D721Med (cell line): Measurements from ENCODE around the gene CSNK1A1.

Experiments used
- DNase-seq: peaks from one replicate; pipeline ENCODE4 v3.0.0; 2011; ENCODE audit warnings: low spot score; ENCODE audit not compliant: insufficient read length
- FAIRE-seq: peaks from 2 replicates; lab custom pipeline; 2011; peaks lifted over from hg19 to GRCh38; lab: Jason Lieb, UNC
- TF ChIP-seq, protein P1 (sequence below): IDR thresholded peaks from 2 replicates; pipeline ENCODE4 v1.5.1; 2012; ENCODE audit warnings: mild to moderate bottlenecking, control low read depth; ENCODE audit not compliant: insufficient read depth; ENCODE audit errors: missing control alignments

Gene CSNK1A1

GRCh38 chr5:149594206-149594895 lies 43.1 kb upstream of the CSNK1A1 start:
- TF ChIP-seq, protein P1, sequence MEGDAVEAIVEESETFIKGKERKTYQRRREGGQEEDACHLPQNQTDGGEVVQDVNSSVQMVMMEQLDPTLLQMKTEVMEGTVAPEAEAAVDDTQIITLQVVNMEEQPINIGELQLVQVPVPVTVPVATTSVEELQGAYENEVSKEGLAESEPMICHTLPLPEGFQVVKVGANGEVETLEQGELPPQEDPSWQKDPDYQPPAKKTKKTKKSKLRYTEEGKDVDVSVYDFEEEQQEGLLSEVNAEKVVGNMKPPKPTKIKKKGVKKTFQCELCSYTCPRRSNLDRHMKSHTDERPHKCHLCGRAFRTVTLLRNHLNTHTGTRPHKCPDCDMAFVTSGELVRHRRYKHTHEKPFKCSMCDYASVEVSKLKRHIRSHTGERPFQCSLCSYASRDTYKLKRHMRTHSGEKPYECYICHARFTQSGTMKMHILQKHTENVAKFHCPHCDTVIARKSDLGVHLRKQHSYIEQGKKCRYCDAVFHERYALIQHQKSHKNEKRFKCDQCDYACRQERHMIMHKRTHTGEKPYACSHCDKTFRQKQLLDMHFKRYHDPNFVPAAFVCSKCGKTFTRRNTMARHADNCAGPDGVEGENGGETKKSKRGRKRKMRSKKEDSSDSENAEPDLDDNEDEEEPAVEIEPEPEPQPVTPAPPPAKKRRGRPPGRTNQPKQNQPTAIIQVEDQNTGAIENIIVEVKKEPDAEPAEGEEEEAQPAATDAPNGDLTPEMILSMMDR, result no peak
- FAIRE-seq, result no peak
- DNase-seq, result no peak

DNA sequence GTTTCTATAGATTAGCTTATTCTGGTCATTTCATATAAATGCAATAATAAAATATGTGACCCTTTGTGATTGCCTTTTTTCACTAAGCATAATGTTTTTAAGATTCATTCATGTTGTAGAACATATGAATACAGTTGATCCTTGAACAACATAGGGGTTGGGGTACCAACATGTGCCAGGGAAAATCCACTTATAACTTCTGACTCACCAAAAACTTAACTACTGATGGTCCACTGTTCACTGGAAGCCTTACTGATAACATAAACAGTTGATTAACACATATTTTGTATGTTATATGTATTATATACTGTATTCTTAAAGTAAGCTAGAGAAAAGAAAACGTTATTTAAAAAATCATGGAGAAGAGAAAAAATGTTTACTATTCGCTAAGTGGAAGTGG lies 42.1 kb upstream of the CSNK1A1 start:
- no peak for DNase-seq
- FAIRE-seq, result no peak
- TF ChIP-seq, protein P1, result no peak

DNA sequence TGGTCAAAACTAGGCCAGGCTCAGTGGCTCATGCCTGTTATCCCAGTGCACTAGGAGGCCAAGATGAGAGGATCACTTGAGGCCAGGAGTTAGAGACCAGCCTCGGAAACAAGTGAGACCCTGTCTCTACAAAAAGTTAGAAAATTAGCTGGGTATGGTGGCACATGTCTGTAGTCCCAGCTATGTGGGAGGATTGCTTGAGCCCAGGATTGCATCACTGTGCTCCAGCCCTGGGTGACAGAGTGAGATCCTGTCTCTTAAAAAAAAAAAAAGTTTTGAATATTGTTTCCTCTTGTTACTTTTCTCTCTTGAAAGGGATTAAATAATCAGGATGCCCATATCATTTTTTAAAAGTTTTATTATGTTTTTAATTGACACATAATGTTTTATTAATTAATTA lies 37.7 kb upstream of the CSNK1A1 start:
- FAIRE-seq (no peak), DNase-seq (no peak)
- TF ChIP-seq, protein P1, result no peak

GRCh38 chr5:149586708-149587318 lies 35.6 kb upstream of the CSNK1A1 start:
- TF ChIP-seq, protein P1, result no peak
- DNase-seq (no peak), FAIRE-seq (no peak)

- TF ChIP-seq, protein P1, result no peak
- DNase-seq (no peak), FAIRE-seq (no peak)
These were observed 34.7 kb upstream of the CSNK1A1 start for GRCh38 chr5:149585910-149586309.

- TF ChIP-seq, protein P1, result no peak
- FAIRE-seq (no peak), DNase-seq (no peak)
These were observed 32.9 kb upstream of the CSNK1A1 start for GRCh38 chr5:149584121-149584520.

GRCh38 chr5:149583394-149583793 lies 32.2 kb upstream of the CSNK1A1 start:
- DNase-seq (no peak), FAIRE-seq (no peak)
- TF ChIP-seq, protein P1, result no peak
